Activated CD4-positive, alpha-beta T cell treated with anti-CD3 and anti-CD28 coated beads, Interleukin-10, Interleukin-2, amounts not matched to agents 100 ng/mL and 50 ng/mL, durations not matched to agents 16 hours and 8 hours (primary cell): Measurements from ENCODE around the gene SH3BGRL3.

Source experiments
- DNase-seq: peaks from one replicate; pipeline ENCODE4 v3.0.0-alpha.2; 2020

Gene SH3BGRL3

GRCh38 chr1:26278303-26278702, 1.6 kb upstream of the SH3BGRL3 start:
- DNase-seq, result no peak

- peak; percentile 82 for DNase-seq
Observed at GRCh38 chr1:26278724-26279455, 996 bp upstream of the SH3BGRL3 start.

GRCh38 chr1:26280333-26281042, 602 bp downstream of the SH3BGRL3 start:
- peak; percentile 58 for DNase-seq

- DNase-seq, result no peak
Observed at GRCh38 chr1:26281091-26281958, 1.4 kb downstream of the SH3BGRL3 start.

- DNase-seq, result no peak
Observed at GRCh38 chr1:26281971-26282370, 2.1 kb downstream of the SH3BGRL3 start.

- no peak for DNase-seq
Observed at GRCh38 chr1:26282401-26282918, 2.6 kb downstream of the SH3BGRL3 start.

- no peak for DNase-seq
Observed at GRCh38 chr1:26283279-26283853, 3.5 kb downstream of the SH3BGRL3 start.

GRCh38 chr1:26283871-26284596, 4.1 kb downstream of the SH3BGRL3 start:
- DNase-seq, result no peak

- DNase-seq, result peak; percentile 97
Observed at GRCh38 chr1:26284597-26285347, 4.9 kb downstream of the SH3BGRL3 start.

- DNase-seq, result peak; percentile 74
Observed at GRCh38 chr1:26285366-26286063, 5.6 kb downstream of the SH3BGRL3 start.

- DNase-seq, result no peak
Observed at GRCh38 chr1:26286064-26286416, 6.2 kb downstream of the SH3BGRL3 start.

GRCh38 chr1:26287033-26287711, 7.3 kb downstream of the SH3BGRL3 start:
- peak; percentile 89 for DNase-seq

- no peak for DNase-seq
Observed at GRCh38 chr1:26287811-26288210, 7.9 kb downstream of the SH3BGRL3 start.

- peak; percentile 88 for DNase-seq
Observed at GRCh38 chr1:26288311-26288941, 8.5 kb downstream of the SH3BGRL3 start.

- peak; percentile 62 for DNase-seq
Observed at GRCh38 chr1:26289158-26290059, 9.5 kb downstream of the SH3BGRL3 start.

- no peak for DNase-seq
Observed at GRCh38 chr1:26290122-26290881, 10.4 kb downstream of the SH3BGRL3 start.

GRCh38 chr1:26290882-26291261, 11.0 kb downstream of the SH3BGRL3 start:
- no peak for DNase-seq

GRCh38 chr1:26291433-26291832, 11.5 kb downstream of the SH3BGRL3 start:
- no peak for DNase-seq
